ENCODE results near the gene RAP1GDS1.
"Not testable (repeated sequence)": the region's sequence is repeated elsewhere in the genome, so short reads cannot be mapped to it uniquely, and the experiment has no call there.

RAP1GDS1 gene

GRCh38 chr4:98469771-98470170 lies 208.6 kb downstream of the RAP1GDS1 start:
- DNase-seq (ENCODE audit: low spot score) = no peak
- in situ Hi-C loops (cut with MboI; ENCODE audit: low sequenced_read_pairs, unreplicated experiment) = no loop called here
- TF ChIP-seq, protein P1, sequence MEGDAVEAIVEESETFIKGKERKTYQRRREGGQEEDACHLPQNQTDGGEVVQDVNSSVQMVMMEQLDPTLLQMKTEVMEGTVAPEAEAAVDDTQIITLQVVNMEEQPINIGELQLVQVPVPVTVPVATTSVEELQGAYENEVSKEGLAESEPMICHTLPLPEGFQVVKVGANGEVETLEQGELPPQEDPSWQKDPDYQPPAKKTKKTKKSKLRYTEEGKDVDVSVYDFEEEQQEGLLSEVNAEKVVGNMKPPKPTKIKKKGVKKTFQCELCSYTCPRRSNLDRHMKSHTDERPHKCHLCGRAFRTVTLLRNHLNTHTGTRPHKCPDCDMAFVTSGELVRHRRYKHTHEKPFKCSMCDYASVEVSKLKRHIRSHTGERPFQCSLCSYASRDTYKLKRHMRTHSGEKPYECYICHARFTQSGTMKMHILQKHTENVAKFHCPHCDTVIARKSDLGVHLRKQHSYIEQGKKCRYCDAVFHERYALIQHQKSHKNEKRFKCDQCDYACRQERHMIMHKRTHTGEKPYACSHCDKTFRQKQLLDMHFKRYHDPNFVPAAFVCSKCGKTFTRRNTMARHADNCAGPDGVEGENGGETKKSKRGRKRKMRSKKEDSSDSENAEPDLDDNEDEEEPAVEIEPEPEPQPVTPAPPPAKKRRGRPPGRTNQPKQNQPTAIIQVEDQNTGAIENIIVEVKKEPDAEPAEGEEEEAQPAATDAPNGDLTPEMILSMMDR (IDR thresholded peaks at IDR 0.05; ENCODE audit: borderline replicate concordance, control extremely low read depth, extremely low read depth, insufficient read depth, missing control alignments) = no peak

- TF ChIP-seq, protein P1 (IDR thresholded peaks at IDR 0.05; ENCODE audit: borderline replicate concordance, control extremely low read depth, extremely low read depth, insufficient read depth, missing control alignments) = no peak
- no peak for DNase-seq (ENCODE audit: low spot score)
- in situ Hi-C loops (cut with MboI; ENCODE audit: low sequenced_read_pairs, unreplicated experiment) = no loop called here
These were observed 209.2 kb downstream of the RAP1GDS1 start for GRCh38 chr4:98470366-98470765.

- TF ChIP-seq, protein P1 (IDR thresholded peaks at IDR 0.05; ENCODE audit: borderline replicate concordance, control extremely low read depth, extremely low read depth, insufficient read depth, missing control alignments) = no peak
- in situ Hi-C loops (cut with MboI; ENCODE audit: low sequenced_read_pairs, unreplicated experiment) = no loop called here
- no peak for DNase-seq (ENCODE audit: low spot score)
These were observed 209.6 kb downstream of the RAP1GDS1 start for GRCh38 chr4:98470831-98471230.

DNA sequence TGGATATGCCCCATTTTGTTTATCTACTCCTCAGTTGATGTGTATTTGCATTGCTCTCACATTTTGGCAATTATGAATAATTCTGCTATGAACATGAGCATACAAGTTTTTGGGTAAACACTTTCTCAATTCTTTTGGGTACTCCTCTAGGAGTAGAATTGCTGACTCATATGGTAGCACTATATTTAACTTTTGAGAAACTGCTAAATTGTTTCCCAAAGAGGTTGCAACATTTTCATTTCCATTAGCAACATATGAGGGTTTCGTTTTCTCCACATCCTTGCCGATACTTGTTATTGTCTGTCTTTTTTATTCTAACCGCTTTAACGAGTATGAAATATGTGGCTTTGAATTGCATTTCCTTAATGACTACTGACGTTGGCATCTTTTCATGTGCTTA lies 211.9 kb downstream of the RAP1GDS1 start:
- DNase-seq (ENCODE audit: low spot score) = no peak
- in situ Hi-C loops (cut with MboI; ENCODE audit: low sequenced_read_pairs, unreplicated experiment) = no loop called here
- TF ChIP-seq, protein P1 (IDR thresholded peaks at IDR 0.05; ENCODE audit: borderline replicate concordance, control extremely low read depth, extremely low read depth, insufficient read depth, missing control alignments) = no peak

DNA sequence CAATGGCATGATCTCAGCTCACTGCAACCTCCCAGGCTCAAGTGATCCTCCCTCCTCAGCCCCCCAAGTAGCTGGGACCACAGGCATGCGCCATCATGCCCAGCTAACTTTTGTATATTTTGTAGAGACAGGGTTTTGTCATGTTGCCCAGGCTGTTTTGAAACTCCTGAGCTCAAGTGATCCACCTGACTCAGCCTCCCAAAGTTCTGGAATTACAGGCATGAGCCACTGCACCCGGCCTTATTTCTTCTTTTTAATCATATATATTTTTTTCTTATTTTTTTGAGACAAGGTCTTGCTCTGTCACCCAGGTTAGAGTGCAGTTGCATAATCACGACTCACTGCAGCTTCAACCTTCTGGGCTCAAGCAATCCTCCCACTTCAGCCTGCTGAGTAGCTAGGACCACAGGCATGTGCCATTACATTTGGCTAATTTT lies 213.2 kb downstream of the RAP1GDS1 start:
- no peak for DNase-seq (ENCODE audit: low spot score)
- TF ChIP-seq, protein P1 (IDR thresholded peaks at IDR 0.05; ENCODE audit: borderline replicate concordance, control extremely low read depth, extremely low read depth, insufficient read depth, missing control alignments) = no peak
- in situ Hi-C loops (cut with MboI; ENCODE audit: low sequenced_read_pairs, unreplicated experiment) = no loop called here

GRCh38 chr4:98476891-98477290 lies 215.7 kb downstream of the RAP1GDS1 start:
- TF ChIP-seq, protein P1 (IDR thresholded peaks at IDR 0.05; ENCODE audit: borderline replicate concordance, control extremely low read depth, extremely low read depth, insufficient read depth, missing control alignments) = no peak
- no peak for DNase-seq (ENCODE audit: low spot score)
- in situ Hi-C loops (cut with MboI; ENCODE audit: low sequenced_read_pairs, unreplicated experiment) = no loop called here

GRCh38 chr4:98479590-98479989 lies 218.4 kb downstream of the RAP1GDS1 start:
- in situ Hi-C loops (cut with MboI; ENCODE audit: low sequenced_read_pairs, unreplicated experiment) = not testable (repeated sequence)

More at GRCh38 chr4:98479590-98479989, 218.4 kb downstream of the RAP1GDS1 start:
- not testable (repeated sequence) for DNase-seq (ENCODE audit: low spot score)
